ENCODE measurements around the gene PAX2.

DNA sequence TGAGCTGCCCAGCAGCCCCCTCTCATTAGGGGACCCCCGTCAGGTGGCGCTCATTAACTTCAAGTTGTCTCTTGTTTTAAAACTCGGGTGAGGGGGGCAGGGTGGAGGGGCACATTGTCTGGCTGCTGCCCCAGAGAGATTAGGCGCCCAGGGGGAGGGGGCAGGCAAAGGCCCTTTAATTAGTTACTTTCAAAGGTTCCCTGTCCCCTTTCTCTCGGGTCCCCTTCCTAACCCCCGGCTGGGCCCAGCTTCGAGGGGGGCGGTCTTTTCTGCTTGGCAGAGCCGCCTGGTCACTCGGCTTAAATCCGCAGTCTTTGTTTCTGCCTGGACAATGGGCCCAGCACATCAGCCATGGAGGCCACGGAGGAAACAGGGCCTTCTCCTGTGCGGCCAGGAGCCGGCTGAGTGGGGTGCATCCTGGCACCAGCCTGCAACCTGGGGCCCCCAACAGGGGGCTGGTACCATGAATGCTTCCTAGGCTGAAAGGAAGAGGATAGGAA is 128.5 kb downstream of the PAX2 start:
- TF ChIP-seq EZH2phosphoT487 (IDR thresholded peaks at IDR 0.05; ENCODE audit: insufficient read depth, low read depth), result no peak
- TF ChIP-seq EZH2 (IDR thresholded peaks at IDR 0.05; ENCODE audit: insufficient read depth, poor library complexity, severe bottlenecking), result no peak
